Panc1 (cell line): Measurements from ENCODE around the gene CCDC187. TPM values are rescaled to one million over a fixed set of nuclear protein-coding genes. Genes with fewer than 3 reads are reported as not detected.

ENCODE experiments used
- ATAC-seq: fragments of 200-7000 bp; cut with Tn5 transposase; 2 replicates; pipeline ENCODE4 v1.9.1; 2020; ENCODE audit warnings: mild to moderate bottlenecking, moderate library complexity
- BruUV-seq: library from RNA; stranded (reverse); fragments of 400-500 nt; replicated peaks from 2 replicates; lab custom pipeline; 2021; lab: Mats Ljungman, UMichigan
- CTCF ChIA-PET: fragments of 300-600 bp; sonication (Branson Sonifier 250); formaldehyde crosslinking; loops from one replicate; lab custom pipeline; 2022; ENCODE audit warnings: antibody characterized with exemption; lab: Charles Lee
- POLR2A ChIA-PET: fragments of 300-600 bp; sonication (Branson Sonifier 250); formaldehyde crosslinking; loops from one replicate; lab custom pipeline; 2022; ENCODE audit warnings: antibody characterized with exemption; lab: Charles Lee
- DNase-seq: peaks from one replicate; pipeline ENCODE4 v3.0.0-alpha.2; 2010; ENCODE audit warnings: low read depth, low spot score
- H3K27ac ChIP-seq: 2 replicates; pipeline ENCODE4 v1.5.1; 2011; ENCODE audit warnings: mild to moderate bottlenecking, low read length, inconsistent platforms
- H3K27me3 ChIP-seq: fragments of 200-500 bp; sonication (Bioruptor generic); 2 replicates; pipeline ENCODE4 v1.6.0; 2014; ENCODE audit warnings: low read length, inconsistent platforms; ENCODE audit not compliant: control insufficient read depth, insufficient read depth
- H3K36me3 ChIP-seq: fragments of 200-500 bp; sonication (Bioruptor generic); 2 replicates; pipeline ENCODE4 v1.5.1; 2014; ENCODE audit warnings: inconsistent platforms, mild to moderate bottlenecking, low read length, moderate library complexity; ENCODE audit not compliant: control insufficient read depth, insufficient read depth
- H3K4me1 ChIP-seq: 2 replicates; pipeline ENCODE4 v1.5.1; 2011; ENCODE audit warnings: inconsistent platforms, mild to moderate bottlenecking, low read length, moderate library complexity; ENCODE audit not compliant: control insufficient read depth, insufficient read depth
- H3K4me3 ChIP-seq, 2 experiments: 2 replicates each; pipeline ENCODE4 v1.5.1; 2011 to 2012; ENCODE audit warnings: low read depth in 2 of 2, low read length in 2 of 2, mild to moderate bottlenecking in 2 of 2, inconsistent platforms in 1 of 2, moderate library complexity in 1 of 2
- H3K9me3 ChIP-seq: fragments of 200-500 bp; sonication (Bioruptor generic); 2 replicates; pipeline ENCODE4 v1.5.1; 2014; ENCODE audit warnings: low read depth, mild to moderate bottlenecking, inconsistent platforms, low read length, moderate library complexity; ENCODE audit not compliant: control insufficient read depth, insufficient read depth
- POLR2AphosphoS5 ChIP-seq: IDR thresholded peaks from 2 replicates; pipeline ENCODE4 v1.6.1; 2012; ENCODE audit warnings: mild to moderate bottlenecking, low read depth, low read length, moderate library complexity
- REST ChIP-seq, 2 experiments: IDR thresholded peaks; 2 replicates each; pipeline ENCODE4 v1.6.1; 2011 to 2012; ENCODE audit warnings: low read depth in 2 of 2, control low read depth in 1 of 2, low read length in 1 of 2, mild to moderate bottlenecking in 1 of 2, moderate library complexity in 1 of 2; ENCODE audit not compliant: insufficient read depth in 1 of 2
- SIN3A ChIP-seq: IDR thresholded peaks from 2 replicates; pipeline ENCODE4 v1.6.1; 2012; ENCODE audit warnings: low read depth, mild to moderate bottlenecking, low read length, moderate library complexity, borderline replicate concordance; ENCODE audit not compliant: insufficient read depth
- TCF7L2 ChIP-seq: IDR thresholded peaks from 2 replicates; pipeline ENCODE4 v1.6.1; 2011; ENCODE audit warnings: mild to moderate bottlenecking, low read depth, low read length, inconsistent platforms
- in situ Hi-C: cut with HindIII; loops from 2 replicates; pipeline ENCODE4 v1.10.0; 2016; ENCODE audit warnings: low sequenced_read_pairs, low pct_unique_long_range_greater_than_20kb
- intact Hi-C: fragments of 100-400 bp; cut with micrococcal nuclease; formaldehyde crosslinking; loops from one replicate; pipeline ENCODE4 v1.10.0; 2022; ENCODE audit not compliant: unreplicated experiment
- total RNA-seq: library from RNA; stranded (reverse); gene quantifications from one replicate; pipeline ENCODE4 v1.2.1, GENCODE V29; 2021; ENCODE audit not compliant: unreplicated experiment
- TF ChIP-seq, protein P1 (sequence below): fragments of 450-650 bp; IDR thresholded peaks from 2 replicates; pipeline ENCODE4 v1.5.1; 2017; ENCODE audit warnings: mild to moderate bottlenecking

Gene CCDC187
- total RNA-seq, 1 experiment from 2014 or later: not detected

GRCh38 chr9:136310273-136311030, 6.6 kb upstream of the CCDC187 start:
- intact Hi-C loops: no loop called here
- H3K4me1 ChIP-seq: peaks cover 4% of the 10 kb centered on the region; the same call in 1 of the 2 replicates
- no peak for DNase-seq
- no peak for ATAC-seq
- ChIA-PET CTCF (no interaction called here), POLR2A (no interaction called here)
- no peak overlapping the region for H3K4me3 ChIP-seq
- in situ Hi-C loops: no loop called here
- no peaks in the 10 kb centered on the region for H3K27me3 ChIP-seq
- no peaks in the 10 kb centered on the region for H3K9me3 ChIP-seq
- BruUV-seq: no TSS peak
- H3K27ac ChIP-seq: no peak overlapping the region
- H3K36me3 ChIP-seq: no peaks in the 10 kb centered on the region
- no peak for TF ChIP-seq REST (IDR thresholded peaks at IDR 0.05; ENCODE audit: insufficient read depth in 1 of 2, low read depth in 2 of 2, low read length in 1 of 2)
- TF ChIP-seq TCF7L2: no peak
- no peak for TF ChIP-seq SIN3A
- TF ChIP-seq, protein P1, sequence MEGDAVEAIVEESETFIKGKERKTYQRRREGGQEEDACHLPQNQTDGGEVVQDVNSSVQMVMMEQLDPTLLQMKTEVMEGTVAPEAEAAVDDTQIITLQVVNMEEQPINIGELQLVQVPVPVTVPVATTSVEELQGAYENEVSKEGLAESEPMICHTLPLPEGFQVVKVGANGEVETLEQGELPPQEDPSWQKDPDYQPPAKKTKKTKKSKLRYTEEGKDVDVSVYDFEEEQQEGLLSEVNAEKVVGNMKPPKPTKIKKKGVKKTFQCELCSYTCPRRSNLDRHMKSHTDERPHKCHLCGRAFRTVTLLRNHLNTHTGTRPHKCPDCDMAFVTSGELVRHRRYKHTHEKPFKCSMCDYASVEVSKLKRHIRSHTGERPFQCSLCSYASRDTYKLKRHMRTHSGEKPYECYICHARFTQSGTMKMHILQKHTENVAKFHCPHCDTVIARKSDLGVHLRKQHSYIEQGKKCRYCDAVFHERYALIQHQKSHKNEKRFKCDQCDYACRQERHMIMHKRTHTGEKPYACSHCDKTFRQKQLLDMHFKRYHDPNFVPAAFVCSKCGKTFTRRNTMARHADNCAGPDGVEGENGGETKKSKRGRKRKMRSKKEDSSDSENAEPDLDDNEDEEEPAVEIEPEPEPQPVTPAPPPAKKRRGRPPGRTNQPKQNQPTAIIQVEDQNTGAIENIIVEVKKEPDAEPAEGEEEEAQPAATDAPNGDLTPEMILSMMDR: no peak
- no peak for TF ChIP-seq POLR2AphosphoS5

DNA sequence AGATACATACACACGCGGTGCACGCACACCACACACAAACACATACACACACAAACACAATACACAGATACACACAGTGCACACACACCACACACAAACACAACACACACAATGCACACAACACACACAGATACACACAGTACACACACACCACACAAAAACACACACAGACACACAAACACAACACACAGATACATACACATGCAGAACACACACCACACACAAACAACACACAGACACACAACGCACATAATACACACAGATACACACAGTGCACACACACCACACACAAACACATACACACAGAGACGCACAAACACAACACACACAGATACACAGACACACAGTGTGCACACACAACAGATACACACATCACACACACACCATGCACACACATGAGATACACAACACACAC, 5.9 kb upstream of the CCDC187 start:
- intact Hi-C loops (no loop called here), in situ Hi-C loops (no loop called here)
- POLR2A ChIA-PET: no interaction called here

More for the DNA sequence above, 5.9 kb upstream of the CCDC187 start:
- no peaks in the 10 kb centered on the region for H3K36me3 ChIP-seq
- H3K4me1 ChIP-seq: peaks cover 4% of the 10 kb centered on the region; the same call in 1 of the 2 replicates
- no peaks in the 10 kb centered on the region for H3K9me3 ChIP-seq
- no peaks in the 10 kb centered on the region for H3K27me3 ChIP-seq
- no peak for ATAC-seq
- TF ChIP-seq REST (IDR thresholded peaks at IDR 0.05; ENCODE audit: insufficient read depth in 1 of 2, low read depth in 2 of 2, low read length in 1 of 2): no peak
- TF ChIP-seq, protein P1: no peak
- no peak for TF ChIP-seq POLR2AphosphoS5
- TF ChIP-seq SIN3A: no peak
- no peak for TF ChIP-seq TCF7L2
- H3K27ac ChIP-seq: no peak overlapping the region
- CTCF ChIA-PET: no interaction called here
- DNase-seq: no peak
- no peak overlapping the region for H3K4me3 ChIP-seq
- no TSS peak for BruUV-seq
